Ovary (tissue), 9 donors: Measurements from ENCODE around the gene PRELID2. TPM values are rescaled to one million over a fixed set of nuclear protein-coding genes. Genes with fewer than 3 reads are reported as not detected.
A peak's percentile ranks its signal among the peaks of the same experiment; 100 is the strongest.

Experiments
- DNase-seq, 5 donors: peaks; one replicate each; pipeline ENCODE4 v3.0.0-alpha.2; 2019 to 2020
- H3K27ac ChIP-seq, 2 donors: fragments of 200-600 bp; one replicate each; pipeline versions ENCODE4 v1.5.1 to v1.8.0; 2019 to 2022
- H3K27me3 ChIP-seq: fragments of 200-600 bp; one replicate; pipeline ENCODE4 v1.8.0; 2022
- H3K36me3 ChIP-seq: fragments of 200-600 bp; sonication (generic); one replicate; pipeline ENCODE4 v1.5.1; 2019
- H3K4me1 ChIP-seq: one replicate; pipeline ENCODE4 v1.8.1; 2013; ENCODE audit warnings: mild to moderate bottlenecking, moderate library complexity; ENCODE audit not compliant: insufficient read depth
- H3K4me3 ChIP-seq: fragments of 200-600 bp; sonication (generic); one replicate; pipeline ENCODE4 v1.5.1; 2017
- H3K9me3 ChIP-seq, 2 donors: fragments of 200-600 bp in 1 of 2; sonication (generic) in 1 of 2; one replicate each; pipeline versions ENCODE4 v1.5.1 to v1.8.1; 2013 to 2019; ENCODE audit warnings: mild to moderate bottlenecking in 1 of 2, moderate library complexity in 1 of 2
- EP300 ChIP-seq: sonication (generic); formaldehyde crosslinking; IDR thresholded peaks from one replicate; pipeline ENCODE4 v1.6.1; 2017; ENCODE audit warnings: antibody characterized with exemption
- POLR2A ChIP-seq: fragments of 450-650 bp; IDR thresholded peaks from one replicate; pipeline ENCODE4 v1.6.1; 2017; ENCODE audit warnings: antibody characterized with exemption, mild to moderate bottlenecking, moderate library complexity
- WGBS, 3 donors: extraction: QIAGEN DNeasy Blood & Tissue Kit in 1 of 3; methylation state at CpG; one replicate each; pipeline versions ENCODE4 v1.1.5 to v1.1.7; 2013 to 2017; 5-methylcytosine and 5-hydroxymethylcytosine counted together
- intact Hi-C, 4 donors: fragments of 100-400 bp; cut with DNase I; formaldehyde crosslinking; loops; one replicate each; pipeline versions ENCODE4 v1.11.0 to v1.15.1; 2022 to 2023
- polyA plus RNA-seq, 2 donors: library from polyadenylated mRNA; stranded (reverse); fragments of 200-250 nt in 1 of 2; fragments of 350-450 nt in 1 of 2; fragmentation: Illumina TruSeq in 1 of 2; extraction: RNeasy Lipid Tissue Mini Kit (QIAGEN cat#74804) in 1 of 2; gene quantifications; one replicate each; pipeline ENCODE4 v1.2.3, GENCODE V29; 2013 to 2014
- total RNA-seq, 7 donors: library from RNA; depleted of rRNA in 2 of 7; stranded (reverse); fragments of >200 nt in 2 of 7; fragmentation: NEBNext Ultra II Directional in 3 of 7; extraction: Animal tissue kit (Norgen Biotek cat#: 25700) in 3 of 7; gene quantifications; one replicate each; pipeline versions ENCODE4 v1.1.0 to v1.2.4, GENCODE V29; 2016 to 2023
- TF ChIP-seq, protein P1 (sequence below), 3 donors: fragments of 450-650 bp in 2 of 3; fragments of 200-600 bp in 1 of 3; IDR thresholded peaks; one replicate each; pipeline versions ENCODE4 v1.5.1 to v1.8.0; 2016 to 2022; ENCODE audit warnings: antibody characterized with exemption in 3 of 3, mild to moderate bottlenecking in 1 of 3
- donor health status: DM: no; HTN: no; CAD: no; lungs with moderate emphysema.
- donor health status: DM: no; HTN: no; CAD: no.
- donor health status: Bipolar disorder and iron deficiency.
- donor health status: DM: yes; HTN: yes; CAD: no.
- donor health status: DM: no; HTN: no; CAD: no.
- donor health status: DM: yes; HTN: yes; CAD: no.

Gene PRELID2
- total and polyA plus RNA-seq, 9 donors, result 5.4 to 49.7 (median 28.4) TPM

DNA sequence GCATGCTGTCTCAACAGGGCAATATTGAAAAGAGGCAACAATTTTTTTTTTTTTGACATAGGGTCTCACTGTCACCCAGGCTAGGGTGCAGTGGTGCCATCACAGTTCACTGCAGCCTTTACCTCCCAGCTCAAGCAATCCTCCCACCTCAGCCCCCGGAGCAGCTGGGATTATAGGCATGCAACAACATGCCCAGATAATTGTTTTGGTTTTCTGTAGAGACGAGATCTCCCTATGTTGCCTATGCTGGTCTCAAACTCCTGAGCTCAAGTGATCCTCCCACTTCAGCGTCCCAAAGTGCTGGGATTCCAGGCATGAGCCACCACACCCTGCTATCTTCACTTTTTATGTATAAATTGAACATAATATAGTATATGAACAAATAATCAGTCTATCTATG lies 47.6 kb downstream of the PRELID2 start:
- Histone ChIP-seq H3K27me3 (no peaks in the 10 kb centered on the region), H3K36me3 (no peaks in the 10 kb centered on the region), H3K4me1 (peaks cover 6% of the 10 kb centered on the region), H3K9me3 (no peaks in the 10 kb centered on the region), H3K27ac (peak overlapping the region in 1 of 2 donors; percentile 49), H3K4me3 (no peak overlapping the region)
- intact Hi-C loops, result no loop called here
- WGBS, 3 donors, result 30 to 53% (median 31%) methylated on average over 3 of the region's 3 CpGs
- TF ChIP-seq, protein P1, sequence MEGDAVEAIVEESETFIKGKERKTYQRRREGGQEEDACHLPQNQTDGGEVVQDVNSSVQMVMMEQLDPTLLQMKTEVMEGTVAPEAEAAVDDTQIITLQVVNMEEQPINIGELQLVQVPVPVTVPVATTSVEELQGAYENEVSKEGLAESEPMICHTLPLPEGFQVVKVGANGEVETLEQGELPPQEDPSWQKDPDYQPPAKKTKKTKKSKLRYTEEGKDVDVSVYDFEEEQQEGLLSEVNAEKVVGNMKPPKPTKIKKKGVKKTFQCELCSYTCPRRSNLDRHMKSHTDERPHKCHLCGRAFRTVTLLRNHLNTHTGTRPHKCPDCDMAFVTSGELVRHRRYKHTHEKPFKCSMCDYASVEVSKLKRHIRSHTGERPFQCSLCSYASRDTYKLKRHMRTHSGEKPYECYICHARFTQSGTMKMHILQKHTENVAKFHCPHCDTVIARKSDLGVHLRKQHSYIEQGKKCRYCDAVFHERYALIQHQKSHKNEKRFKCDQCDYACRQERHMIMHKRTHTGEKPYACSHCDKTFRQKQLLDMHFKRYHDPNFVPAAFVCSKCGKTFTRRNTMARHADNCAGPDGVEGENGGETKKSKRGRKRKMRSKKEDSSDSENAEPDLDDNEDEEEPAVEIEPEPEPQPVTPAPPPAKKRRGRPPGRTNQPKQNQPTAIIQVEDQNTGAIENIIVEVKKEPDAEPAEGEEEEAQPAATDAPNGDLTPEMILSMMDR (IDR thresholded peaks at IDR 0.05), result no peak
- no peak for TF ChIP-seq EP300
- TF ChIP-seq POLR2A, result no peak
- no peak for DNase-seq

DNA sequence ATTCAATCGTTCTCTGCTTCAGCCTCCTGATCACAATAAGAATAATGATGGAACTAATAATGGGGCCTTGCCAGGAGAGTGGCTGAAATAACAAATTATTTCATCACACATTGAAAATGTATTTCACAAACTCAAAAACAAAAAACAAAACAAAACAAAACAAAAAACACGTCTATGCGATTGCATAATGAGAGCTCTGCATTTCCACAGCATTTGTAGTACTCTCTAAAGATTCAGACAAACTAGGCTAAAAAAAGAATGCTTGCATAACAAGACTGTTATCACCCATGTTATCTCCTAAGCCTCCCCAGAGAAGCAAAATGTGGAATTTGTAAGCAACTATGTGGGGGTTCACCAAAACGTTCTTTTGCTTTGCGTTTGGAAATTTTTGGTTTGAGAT lies 48.1 kb downstream of the PRELID2 start:
- WGBS, 3 donors, result 10 to 34% (median 12%) methylated on average over 5 of the region's 5 CpGs
- H3K9me3 ChIP-seq, result no peaks in the 10 kb centered on the region
- no peaks in the 10 kb centered on the region for H3K36me3 ChIP-seq
- no peak for TF ChIP-seq POLR2A
- no peak for TF ChIP-seq EP300
- TF ChIP-seq, protein P1 (IDR thresholded peaks at IDR 0.05), result no peak
- H3K4me3 ChIP-seq, result no peak overlapping the region
- no peak for DNase-seq
- peaks cover 6% of the 10 kb centered on the region for H3K4me1 ChIP-seq
- H3K27me3 ChIP-seq, result no peaks in the 10 kb centered on the region
- H3K27ac ChIP-seq, result peak overlapping the region in 1 of 2 donors; percentile 49
- intact Hi-C loops, result no loop called here

DNA sequence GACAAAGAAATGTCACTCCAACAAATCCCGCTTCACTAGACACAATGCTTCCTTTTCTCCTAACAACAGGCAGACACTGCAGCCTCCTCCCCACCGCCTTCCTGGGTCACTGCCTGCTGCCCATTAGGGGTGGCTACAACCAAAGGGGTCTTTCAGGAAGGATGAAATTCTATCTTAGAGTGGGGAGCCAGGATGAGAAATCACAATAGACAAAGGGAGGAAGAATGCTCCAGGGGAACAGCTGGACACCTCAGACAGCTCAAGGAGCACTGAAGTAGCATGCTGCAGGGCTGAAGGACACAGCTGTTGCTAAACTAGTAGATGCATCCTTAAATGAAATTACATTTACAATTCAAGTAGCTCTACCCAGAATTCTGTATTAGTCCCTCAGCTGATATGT lies 54.2 kb downstream of the PRELID2 start:
- intact Hi-C loops, result no loop called here
- H3K9me3 ChIP-seq, result no peaks in the 10 kb centered on the region
- H3K4me1 ChIP-seq, result peaks cover 7% of the 10 kb centered on the region
- no peaks in the 10 kb centered on the region for H3K36me3 ChIP-seq
- no peak overlapping the region for H3K4me3 ChIP-seq
- no peak overlapping the region for H3K27ac ChIP-seq
- WGBS, 3 donors, result 92 to 100% (median 96%) methylated on average over 2 of the region's 2 CpGs
- no peaks in the 10 kb centered on the region for H3K27me3 ChIP-seq
- TF ChIP-seq EP300, result no peak
- TF ChIP-seq POLR2A, result no peak
- TF ChIP-seq, protein P1 (IDR thresholded peaks at IDR 0.05), result no peak
- DNase-seq, result no peak

DNA sequence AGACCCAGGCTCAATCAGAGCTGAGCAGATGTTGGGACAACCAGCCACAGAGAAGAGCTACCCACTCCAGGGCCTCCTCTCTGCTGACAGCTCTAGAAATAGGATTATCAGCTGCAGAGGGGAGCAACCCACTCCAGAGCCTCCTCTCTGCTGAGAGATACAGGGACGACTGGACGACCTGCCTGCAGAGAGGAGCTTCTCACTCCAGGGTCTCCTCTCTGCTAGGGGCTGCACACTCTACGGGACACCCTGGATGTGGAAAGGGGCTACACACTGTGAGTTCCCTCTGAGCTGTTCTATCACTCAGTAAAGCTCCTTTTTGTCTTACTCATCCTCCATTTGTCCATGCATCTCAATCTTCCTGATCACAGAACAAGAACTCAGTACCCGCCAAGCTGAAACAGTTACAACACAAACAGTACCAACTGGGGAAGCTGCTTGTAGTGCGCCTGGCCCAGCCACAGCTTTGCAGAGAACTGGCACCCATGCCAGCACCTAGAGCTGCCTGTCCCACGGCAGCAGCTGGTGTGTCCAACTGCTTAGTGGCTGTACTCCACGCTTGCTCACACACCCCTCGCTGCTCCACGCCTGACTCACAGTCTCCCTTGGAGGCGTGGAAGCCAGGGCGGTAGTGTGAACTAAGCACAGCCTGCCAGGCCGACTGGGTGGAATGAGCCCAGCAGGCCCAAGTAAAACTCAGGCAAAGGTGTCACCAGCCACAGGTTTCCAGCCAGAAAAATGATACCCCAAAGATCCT lies 56.8 kb downstream of the PRELID2 start:
- H3K4me1 ChIP-seq, result peaks cover 16% of the 10 kb centered on the region
- intact Hi-C loops, result no loop called here
- H3K36me3 ChIP-seq, result no peaks in the 10 kb centered on the region
- H3K4me3 ChIP-seq, result no peak overlapping the region
- WGBS, 3 donors, result 96% methylated on average over 12 of the region's 12 CpGs
- no peak for TF ChIP-seq POLR2A
- no peak for TF ChIP-seq EP300
- TF ChIP-seq, protein P1 (IDR thresholded peaks at IDR 0.05), result no peak
- no peak overlapping the region for H3K27ac ChIP-seq
- no peak for DNase-seq
- H3K27me3 ChIP-seq, result no peaks in the 10 kb centered on the region
- H3K9me3 ChIP-seq, result no peaks in the 10 kb centered on the region
